HepG2 (cell line): ENCODE data around the gene STAP1. TPM values are rescaled to one million over a fixed set of nuclear protein-coding genes. Genes with fewer than 3 reads are reported as not detected.
A peak's percentile ranks its signal among the peaks of the same experiment; 100 is the strongest.

Experiments
- FOXC1 ChIP-seq: sonication (generic); formaldehyde crosslinking; IDR thresholded peaks from 2 replicates; pipeline ENCODE4 v1.8.0; 2022; ENCODE audit warnings: mild to moderate bottlenecking, missing genetic modification reagents, borderline replicate concordance
- HNF4A ChIP-seq: sonication (generic); formaldehyde crosslinking; IDR thresholded peaks from 2 replicates; pipeline ENCODE4 v1.4.0; 2020; ENCODE audit warnings: missing genetic modification reagents
- PHB2 ChIP-seq: fragments of 450-650 bp; IDR thresholded peaks from 2 replicates; pipeline ENCODE4 v1.6.1; 2018; ENCODE audit not compliant: partially characterized antibody
- TEAD2 ChIP-seq: sonication (generic); formaldehyde crosslinking; IDR thresholded peaks from 2 replicates; pipeline ENCODE4 v1.9.0; 2021; ENCODE audit warnings: missing genetic modification reagents
- TGIF2 ChIP-seq: IDR thresholded peaks from 2 replicates; pipeline ENCODE4 v1.6.1; 2016; ENCODE audit warnings: control low read depth, missing compliant biosample characterization
- ZBTB3 ChIP-seq: sonication (generic); formaldehyde crosslinking; IDR thresholded peaks from 2 replicates; pipeline ENCODE4 v1.4.0; 2020; ENCODE audit warnings: low read depth, mild to moderate bottlenecking, moderate library complexity, missing genetic modification reagents, borderline replicate concordance
- ZBTB40 ChIP-seq, 2 experiments: fragments of 450-650 bp in 1 of 2; sonication (generic) in 1 of 2; formaldehyde crosslinking in 1 of 2; IDR thresholded peaks; 2 replicates each; pipeline versions ENCODE4 v1.6.1 to v1.8.0; 2016 to 2022; ENCODE audit warnings: antibody characterized with exemption in 1 of 2, mild to moderate bottlenecking in 1 of 2, missing genetic modification reagents in 1 of 2
- ZNF136 ChIP-seq: sonication (generic); formaldehyde crosslinking; IDR thresholded peaks from 2 replicates; pipeline ENCODE4 v1.8.1; 2022; ENCODE audit warnings: low read depth, mild to moderate bottlenecking, moderate library complexity, missing genetic modification reagents
- ZNF143 ChIP-seq: sonication (generic); formaldehyde crosslinking; IDR thresholded peaks from 2 replicates; pipeline ENCODE4 v1.4.0; 2020; ENCODE audit warnings: missing genetic modification reagents
- ZNF256 ChIP-seq: sonication (generic); formaldehyde crosslinking; conservative IDR thresholded peaks from 2 replicates; pipeline ENCODE4 v1.4.0; 2020; ENCODE audit warnings: missing genetic modification reagents
- ZNF382 ChIP-seq: sonication (generic); formaldehyde crosslinking; IDR thresholded peaks from 2 replicates; pipeline ENCODE4 v1.5.0; 2020; ENCODE audit warnings: missing genetic modification reagents, mild to moderate bottlenecking, borderline replicate concordance
- ZNF547 ChIP-seq: sonication (generic); formaldehyde crosslinking; IDR thresholded peaks from 2 replicates; pipeline ENCODE4 v1.5.1; 2020; ENCODE audit warnings: mild to moderate bottlenecking, missing genetic modification reagents
- ZNF770 ChIP-seq: sonication (generic); formaldehyde crosslinking; IDR thresholded peaks from 2 replicates; pipeline ENCODE4 v1.5.0; 2020; ENCODE audit warnings: mild to moderate bottlenecking, missing genetic modification reagents
- polyA plus RNA-seq, 8 experiments: library from polyadenylated mRNA; depleted of rRNA in 3 of 8; stranded (reverse) in 7 of 8; unstranded in 1 of 8; fragments of >200 nt; fragmentation: Illumina TruSeq in 4 of 8; extraction: Trizol in 4 of 8; gene quantifications; 2 replicates each; pipeline versions ENCODE4 v1.2.1 to v1.2.3, GENCODE V29; 2011 to 2016; ENCODE audit warnings: low read depth in 4 of 8, missing spikeins in 1 of 8, mixed read lengths in 1 of 8; ENCODE audit not compliant: insufficient read depth in 1 of 8
- total RNA-seq, 5 experiments: library from RNA; depleted of rRNA; stranded (reverse); fragments of >200 nt; fragmentation: Illumina TruSeq; extraction: Trizol; gene quantifications; 2 replicates each; pipeline ENCODE4 v1.2.3, GENCODE V29; 2016; ENCODE audit warnings: low read depth in 1 of 5
- TF ChIP-seq, protein P1 (sequence below): sonication (generic); formaldehyde crosslinking; IDR thresholded peaks from 2 replicates; pipeline ENCODE4 v1.4.0; 2020; ENCODE audit warnings: missing genetic modification reagents, mild to moderate bottlenecking, borderline replicate concordance

STAP1 gene
- total and polyA plus RNA-seq, 2 of the 13 experiments (the other 11 are each of a cell fraction or from before 2014, with no cell fraction given), result not detected

DNA sequence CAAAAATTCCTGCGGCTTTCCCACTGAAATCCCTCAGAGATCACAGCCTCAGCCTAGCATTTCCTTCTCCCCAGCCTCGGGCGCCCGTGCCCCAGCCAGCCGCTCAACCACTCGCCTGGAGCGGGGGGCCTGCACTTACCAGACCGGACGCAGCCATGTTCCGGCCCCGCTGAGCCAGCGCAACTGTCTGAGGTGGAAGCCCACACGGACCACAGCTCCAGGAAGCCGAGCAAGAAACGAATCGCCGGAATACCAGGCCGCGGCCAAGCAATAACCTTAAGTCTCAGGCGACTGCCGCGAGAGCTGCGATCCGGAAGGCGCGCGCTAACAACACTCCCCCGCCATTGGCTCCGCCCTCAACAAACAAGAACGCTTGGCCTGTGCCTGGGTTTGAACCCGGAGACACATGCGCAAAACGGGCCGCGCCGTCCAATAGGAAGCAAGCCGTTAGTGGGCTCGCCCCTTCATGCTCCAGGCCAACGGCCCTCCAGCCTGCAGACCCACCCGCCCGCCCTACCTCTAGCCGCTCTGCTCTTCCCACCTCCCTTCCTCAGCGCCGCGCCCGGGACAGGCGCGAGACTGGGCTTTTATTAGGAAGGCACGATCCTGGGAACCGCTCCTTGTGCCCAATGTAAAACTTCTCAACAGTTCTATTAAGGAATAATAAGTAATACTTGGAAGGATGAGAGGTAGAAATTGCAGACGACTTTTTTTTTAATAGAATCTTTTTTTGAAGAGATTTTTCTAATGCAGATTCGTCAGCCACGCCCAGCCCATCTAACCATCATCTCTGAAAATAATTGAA is 13.1 kb upstream of the STAP1 start, which contains the start of gene CENPC (continued):
- TF ChIP-seq ZBTB40 (IDR thresholded peaks at IDR 0.05), result no peak
- peak; percentile 85 for TF ChIP-seq ZBTB40 (CRISPR knock-in tag; IDR thresholded peaks at IDR 0.05)
- no peak for TF ChIP-seq TEAD2 (CRISPR knock-in tag)
- no peak for TF ChIP-seq ZNF382 (CRISPR knock-in tag)
- TF ChIP-seq ZNF770 (CRISPR knock-in tag), result no peak
- TF ChIP-seq ZNF547 (CRISPR knock-in tag), result 0 out of 2 replicates have a peak, but pooled peaks have one; percentile 62
- no peak for TF ChIP-seq ZNF136 (CRISPR knock-in tag)
- TF ChIP-seq, protein P1, sequence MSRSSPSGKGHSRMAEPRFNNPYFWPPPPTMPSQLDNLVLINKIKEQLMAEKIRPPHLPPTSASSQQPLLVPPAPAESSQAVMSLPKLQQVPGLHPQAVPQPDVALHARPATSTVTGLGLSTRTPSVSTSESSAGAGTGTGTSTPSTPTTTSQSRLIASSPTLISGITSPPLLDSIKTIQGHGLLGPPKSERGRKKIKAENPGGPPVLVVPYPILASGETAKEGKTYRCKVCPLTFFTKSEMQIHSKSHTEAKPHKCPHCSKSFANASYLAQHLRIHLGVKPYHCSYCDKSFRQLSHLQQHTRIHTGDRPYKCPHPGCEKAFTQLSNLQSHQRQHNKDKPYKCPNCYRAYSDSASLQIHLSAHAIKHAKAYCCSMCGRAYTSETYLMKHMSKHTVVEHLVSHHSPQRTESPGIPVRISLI, result no peak
- no peak for TF ChIP-seq ZBTB3 (CRISPR knock-in tag)
- no peak for TF ChIP-seq ZNF256
- no peak for TF ChIP-seq PHB2
- peak; percentile 4; the same call in 1 of the 2 replicates for TF ChIP-seq HNF4A
- no peak for TF ChIP-seq TGIF2 (CRISPR knock-in tag)
- 0 out of 2 replicates have a peak, but pooled peaks have one; percentile 64 for TF ChIP-seq FOXC1 (CRISPR knock-in tag)
- no peak for TF ChIP-seq ZNF143 (CRISPR knock-in tag)
